HepG2 (cell line): ENCODE data around the gene HSPB2. TPM values are rescaled to one million over a fixed set of nuclear protein-coding genes. Genes with fewer than 3 reads are reported as not detected.
A peak's percentile ranks its signal among the peaks of the same experiment; 100 is the strongest.

Experiments used
- AHR ChIP-seq: IDR thresholded peaks from 2 replicates; pipeline ENCODE4 v1.6.1; 2018; ENCODE audit warnings: missing genetic modification reagents, missing compliant biosample characterization
- ATF7-NPFF ChIP-seq: sonication (generic); formaldehyde crosslinking; IDR thresholded peaks from 2 replicates; pipeline ENCODE4 v1.8.1; 2023; ENCODE audit warnings: mild to moderate bottlenecking, low read depth, missing genetic modification reagents, moderate library complexity
- KLF6 ChIP-seq: IDR thresholded peaks from 2 replicates; pipeline ENCODE4 v1.8.0; 2016; ENCODE audit warnings: missing biosample characterization, missing genetic modification reagents
- NFKBIZ ChIP-seq: IDR thresholded peaks from 2 replicates; pipeline ENCODE4 v1.6.1; 2018; ENCODE audit warnings: missing genetic modification reagents, missing compliant biosample characterization
- PHF8 ChIP-seq: sonication (generic); formaldehyde crosslinking; IDR thresholded peaks from 2 replicates; pipeline ENCODE4 v1.5.0; 2020; ENCODE audit warnings: missing genetic modification reagents
- RARG ChIP-seq: sonication (generic); formaldehyde crosslinking; IDR thresholded peaks from 2 replicates; pipeline ENCODE4 v1.4.0; 2020; ENCODE audit warnings: low read depth, mild to moderate bottlenecking, missing genetic modification reagents
- TAF15 ChIP-seq: fragments of 200-400 bp; formaldehyde crosslinking; IDR thresholded peaks from one replicate; pipeline ENCODE4 v1.6.1; 2018; ENCODE audit warnings: mild to moderate bottlenecking, low read depth, low read length; ENCODE audit not compliant: poor library complexity, severe bottlenecking
- ZNF292 ChIP-seq: sonication (generic); formaldehyde crosslinking; IDR thresholded peaks from 2 replicates; pipeline ENCODE4 v1.8.1; 2022; ENCODE audit warnings: mild to moderate bottlenecking, low read depth, missing genetic modification reagents, borderline replicate concordance
- ZNF619 ChIP-seq: sonication (generic); formaldehyde crosslinking; IDR thresholded peaks from 2 replicates; pipeline ENCODE4 v1.4.0; 2020; ENCODE audit warnings: mild to moderate bottlenecking, missing genetic modification reagents
- polyA plus RNA-seq, 8 experiments: library from polyadenylated mRNA; depleted of rRNA in 3 of 8; stranded (reverse) in 7 of 8; unstranded in 1 of 8; fragments of >200 nt; fragmentation: Illumina TruSeq in 4 of 8; extraction: Trizol in 4 of 8; gene quantifications; 2 replicates each; pipeline versions ENCODE4 v1.2.1 to v1.2.3, GENCODE V29; 2011 to 2016; ENCODE audit warnings: low read depth in 4 of 8, missing spikeins in 1 of 8, mixed read lengths in 1 of 8; ENCODE audit not compliant: insufficient read depth in 1 of 8
- total RNA-seq, 5 experiments: library from RNA; depleted of rRNA; stranded (reverse); fragments of >200 nt; fragmentation: Illumina TruSeq; extraction: Trizol; gene quantifications; 2 replicates each; pipeline ENCODE4 v1.2.3, GENCODE V29; 2016; ENCODE audit warnings: low read depth in 1 of 5
- TF ChIP-seq, protein P1 (sequence below): sonication (generic); formaldehyde crosslinking; IDR thresholded peaks from 2 replicates; pipeline ENCODE4 v1.4.0; 2020; ENCODE audit warnings: missing genetic modification reagents, borderline replicate concordance
- TF ChIP-seq, protein P2 (sequence below): sonication (generic); formaldehyde crosslinking; IDR thresholded peaks from 2 replicates; pipeline ENCODE4 v1.4.0; 2020; ENCODE audit warnings: missing genetic modification reagents, borderline replicate concordance
- TF ChIP-seq, protein P3 (sequence below): IDR thresholded peaks from 2 replicates; pipeline ENCODE4 v1.6.1; 2016; ENCODE audit warnings: missing biosample characterization, missing genetic modification reagents, low read depth
- TF ChIP-seq, protein P4 (sequence below): IDR thresholded peaks from 2 replicates; pipeline ENCODE4 v1.6.1; 2016
- TF ChIP-seq, protein P5 (sequence below): sonication (generic); formaldehyde crosslinking; IDR thresholded peaks from 2 replicates; pipeline ENCODE4 v1.8.1; 2023; ENCODE audit warnings: mild to moderate bottlenecking, missing genetic modification reagents

The HSPB2 gene
- total and polyA plus RNA-seq, 2 of the 13 experiments (the other 11 are each of a cell fraction or from before 2014, with no cell fraction given), result 0.04 TPM; not detected in 1

DNA sequence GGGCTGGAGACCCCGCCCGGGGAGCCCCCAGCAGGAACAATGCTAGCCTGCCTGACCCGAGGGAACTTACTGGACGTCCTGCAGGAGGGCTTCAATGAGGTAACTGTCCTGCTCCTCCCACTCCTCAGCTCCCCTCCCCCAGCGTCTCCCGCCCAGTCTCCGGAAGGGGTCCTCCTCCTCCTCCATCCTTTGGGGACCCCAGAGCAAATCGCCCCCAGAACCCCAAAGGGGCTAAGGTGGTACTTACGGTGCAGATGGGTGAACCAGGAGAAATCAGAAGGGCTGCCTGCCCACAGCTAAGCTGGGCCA is 24.9 kb downstream of the HSPB2 start (continued):
- TF ChIP-seq ZNF292 (CRISPR knock-in tag) (no peak), ZNF619 (CRISPR knock-in tag) (0 out of 2 replicates have a peak, but pooled peaks have one; percentile 12), AHR (CRISPR knock-in tag) (0 out of 2 replicates have a peak, but pooled peaks have one; percentile 28), PHF8 (0 out of 2 replicates have a peak, but pooled peaks have one; percentile 20), NFKBIZ (CRISPR knock-in tag) (no peak), RARG (no peak), TAF15 (no peak), KLF6 (CRISPR knock-in tag) (0 out of 2 replicates have a peak, but pooled peaks have one; percentile 2), ATF7-NPFF (CRISPR knock-in tag) (no peak)
- TF ChIP-seq, protein P1, sequence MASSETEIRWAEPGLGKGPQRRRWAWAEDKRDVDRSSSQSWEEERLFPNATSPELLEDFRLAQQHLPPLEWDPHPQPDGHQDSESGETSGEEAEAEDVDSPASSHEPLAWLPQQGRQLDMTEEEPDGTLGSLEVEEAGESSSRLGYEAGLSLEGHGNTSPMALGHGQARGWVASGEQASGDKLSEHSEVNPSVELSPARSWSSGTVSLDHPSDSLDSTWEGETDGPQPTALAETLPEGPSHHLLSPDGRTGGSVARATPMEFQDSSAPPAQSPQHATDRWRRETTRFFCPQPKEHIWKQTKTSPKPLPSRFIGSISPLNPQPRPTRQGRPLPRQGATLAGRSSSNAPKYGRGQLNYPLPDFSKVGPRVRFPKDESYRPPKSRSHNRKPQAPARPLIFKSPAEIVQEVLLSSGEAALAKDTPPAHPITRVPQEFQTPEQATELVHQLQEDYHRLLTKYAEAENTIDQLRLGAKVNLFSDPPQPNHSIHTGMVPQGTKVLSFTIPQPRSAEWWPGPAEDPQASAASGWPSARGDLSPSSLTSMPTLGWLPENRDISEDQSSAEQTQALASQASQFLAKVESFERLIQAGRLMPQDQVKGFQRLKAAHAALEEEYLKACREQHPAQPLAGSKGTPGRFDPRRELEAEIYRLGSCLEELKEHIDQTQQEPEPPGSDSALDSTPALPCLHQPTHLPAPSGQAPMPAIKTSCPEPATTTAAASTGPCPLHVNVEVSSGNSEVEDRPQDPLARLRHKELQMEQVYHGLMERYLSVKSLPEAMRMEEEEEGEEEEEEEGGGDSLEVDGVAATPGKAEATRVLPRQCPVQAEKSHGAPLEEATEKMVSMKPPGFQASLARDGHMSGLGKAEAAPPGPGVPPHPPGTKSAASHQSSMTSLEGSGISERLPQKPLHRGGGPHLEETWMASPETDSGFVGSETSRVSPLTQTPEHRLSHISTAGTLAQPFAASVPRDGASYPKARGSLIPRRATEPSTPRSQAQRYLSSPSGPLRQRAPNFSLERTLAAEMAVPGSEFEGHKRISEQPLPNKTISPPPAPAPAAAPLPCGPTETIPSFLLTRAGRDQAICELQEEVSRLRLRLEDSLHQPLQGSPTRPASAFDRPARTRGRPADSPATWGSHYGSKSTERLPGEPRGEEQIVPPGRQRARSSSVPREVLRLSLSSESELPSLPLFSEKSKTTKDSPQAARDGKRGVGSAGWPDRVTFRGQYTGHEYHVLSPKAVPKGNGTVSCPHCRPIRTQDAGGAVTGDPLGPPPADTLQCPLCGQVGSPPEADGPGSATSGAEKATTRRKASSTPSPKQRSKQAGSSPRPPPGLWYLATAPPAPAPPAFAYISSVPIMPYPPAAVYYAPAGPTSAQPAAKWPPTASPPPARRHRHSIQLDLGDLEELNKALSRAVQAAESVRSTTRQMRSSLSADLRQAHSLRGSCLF (CRISPR knock-in tag), result no peak
- TF ChIP-seq, protein P2, sequence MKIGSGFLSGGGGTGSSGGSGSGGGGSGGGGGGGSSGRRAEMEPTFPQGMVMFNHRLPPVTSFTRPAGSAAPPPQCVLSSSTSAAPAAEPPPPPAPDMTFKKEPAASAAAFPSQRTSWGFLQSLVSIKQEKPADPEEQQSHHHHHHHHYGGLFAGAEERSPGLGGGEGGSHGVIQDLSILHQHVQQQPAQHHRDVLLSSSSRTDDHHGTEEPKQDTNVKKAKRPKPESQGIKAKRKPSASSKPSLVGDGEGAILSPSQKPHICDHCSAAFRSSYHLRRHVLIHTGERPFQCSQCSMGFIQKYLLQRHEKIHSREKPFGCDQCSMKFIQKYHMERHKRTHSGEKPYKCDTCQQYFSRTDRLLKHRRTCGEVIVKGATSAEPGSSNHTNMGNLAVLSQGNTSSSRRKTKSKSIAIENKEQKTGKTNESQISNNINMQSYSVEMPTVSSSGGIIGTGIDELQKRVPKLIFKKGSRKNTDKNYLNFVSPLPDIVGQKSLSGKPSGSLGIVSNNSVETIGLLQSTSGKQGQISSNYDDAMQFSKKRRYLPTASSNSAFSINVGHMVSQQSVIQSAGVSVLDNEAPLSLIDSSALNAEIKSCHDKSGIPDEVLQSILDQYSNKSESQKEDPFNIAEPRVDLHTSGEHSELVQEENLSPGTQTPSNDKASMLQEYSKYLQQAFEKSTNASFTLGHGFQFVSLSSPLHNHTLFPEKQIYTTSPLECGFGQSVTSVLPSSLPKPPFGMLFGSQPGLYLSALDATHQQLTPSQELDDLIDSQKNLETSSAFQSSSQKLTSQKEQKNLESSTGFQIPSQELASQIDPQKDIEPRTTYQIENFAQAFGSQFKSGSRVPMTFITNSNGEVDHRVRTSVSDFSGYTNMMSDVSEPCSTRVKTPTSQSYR (CRISPR knock-in tag), result peak; percentile 71
- TF ChIP-seq, protein P3, sequence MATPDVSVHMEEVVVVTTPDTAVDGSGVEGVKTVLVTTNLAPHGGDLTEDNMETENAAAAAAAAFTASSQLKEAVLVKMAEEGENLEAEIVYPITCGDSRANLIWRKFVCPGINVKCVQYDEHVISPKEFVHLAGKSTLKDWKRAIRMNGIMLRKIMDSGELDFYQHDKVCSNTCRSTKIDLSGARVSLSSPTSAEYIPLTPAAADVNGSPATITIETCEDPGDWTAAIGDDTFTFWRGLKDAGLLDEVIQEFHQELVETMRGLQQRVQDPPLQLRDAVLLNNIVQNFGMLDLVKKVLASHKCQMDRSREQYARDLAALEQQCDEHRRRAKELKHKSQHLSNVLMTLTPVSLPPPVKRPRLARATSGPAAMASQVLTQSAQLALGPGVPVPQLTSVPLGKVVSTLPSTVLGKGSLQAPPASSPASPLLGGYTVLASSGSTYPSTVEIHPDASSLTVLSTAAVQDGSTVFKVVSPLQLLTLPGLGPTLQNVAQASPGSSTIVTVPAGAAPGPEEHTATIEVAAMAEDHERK (CRISPR knock-in tag), result no peak
- TF ChIP-seq, protein P4, sequence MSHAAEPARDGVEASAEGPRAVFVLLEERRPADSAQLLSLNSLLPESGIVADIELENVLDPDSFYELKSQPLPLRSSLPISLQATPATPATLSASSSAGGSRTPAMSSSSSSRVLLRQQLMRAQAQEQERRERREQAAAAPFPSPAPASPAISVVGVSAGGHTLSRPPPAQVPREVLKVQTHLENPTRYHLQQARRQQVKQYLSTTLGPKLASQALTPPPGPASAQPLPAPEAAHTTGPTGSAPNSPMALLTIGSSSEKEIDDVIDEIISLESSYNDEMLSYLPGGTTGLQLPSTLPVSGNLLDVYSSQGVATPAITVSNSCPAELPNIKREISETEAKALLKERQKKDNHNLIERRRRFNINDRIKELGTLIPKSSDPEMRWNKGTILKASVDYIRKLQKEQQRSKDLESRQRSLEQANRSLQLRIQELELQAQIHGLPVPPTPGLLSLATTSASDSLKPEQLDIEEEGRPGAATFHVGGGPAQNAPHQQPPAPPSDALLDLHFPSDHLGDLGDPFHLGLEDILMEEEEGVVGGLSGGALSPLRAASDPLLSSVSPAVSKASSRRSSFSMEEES (CRISPR knock-in tag), result 0 out of 2 replicates have a peak, but pooled peaks have one; percentile 15
- TF ChIP-seq, protein P5, sequence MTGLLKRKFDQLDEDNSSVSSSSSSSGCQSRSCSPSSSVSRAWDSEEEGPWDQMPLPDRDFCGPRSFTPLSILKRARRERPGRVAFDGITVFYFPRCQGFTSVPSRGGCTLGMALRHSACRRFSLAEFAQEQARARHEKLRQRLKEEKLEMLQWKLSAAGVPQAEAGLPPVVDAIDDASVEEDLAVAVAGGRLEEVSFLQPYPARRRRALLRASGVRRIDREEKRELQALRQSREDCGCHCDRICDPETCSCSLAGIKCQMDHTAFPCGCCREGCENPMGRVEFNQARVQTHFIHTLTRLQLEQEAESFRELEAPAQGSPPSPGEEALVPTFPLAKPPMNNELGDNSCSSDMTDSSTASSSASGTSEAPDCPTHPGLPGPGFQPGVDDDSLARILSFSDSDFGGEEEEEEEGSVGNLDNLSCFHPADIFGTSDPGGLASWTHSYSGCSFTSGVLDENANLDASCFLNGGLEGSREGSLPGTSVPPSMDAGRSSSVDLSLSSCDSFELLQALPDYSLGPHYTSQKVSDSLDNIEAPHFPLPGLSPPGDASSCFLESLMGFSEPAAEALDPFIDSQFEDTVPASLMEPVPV (CRISPR knock-in tag), result no peak
